ENCODE results near the gene CDK15.

CDK15 gene

DNA sequence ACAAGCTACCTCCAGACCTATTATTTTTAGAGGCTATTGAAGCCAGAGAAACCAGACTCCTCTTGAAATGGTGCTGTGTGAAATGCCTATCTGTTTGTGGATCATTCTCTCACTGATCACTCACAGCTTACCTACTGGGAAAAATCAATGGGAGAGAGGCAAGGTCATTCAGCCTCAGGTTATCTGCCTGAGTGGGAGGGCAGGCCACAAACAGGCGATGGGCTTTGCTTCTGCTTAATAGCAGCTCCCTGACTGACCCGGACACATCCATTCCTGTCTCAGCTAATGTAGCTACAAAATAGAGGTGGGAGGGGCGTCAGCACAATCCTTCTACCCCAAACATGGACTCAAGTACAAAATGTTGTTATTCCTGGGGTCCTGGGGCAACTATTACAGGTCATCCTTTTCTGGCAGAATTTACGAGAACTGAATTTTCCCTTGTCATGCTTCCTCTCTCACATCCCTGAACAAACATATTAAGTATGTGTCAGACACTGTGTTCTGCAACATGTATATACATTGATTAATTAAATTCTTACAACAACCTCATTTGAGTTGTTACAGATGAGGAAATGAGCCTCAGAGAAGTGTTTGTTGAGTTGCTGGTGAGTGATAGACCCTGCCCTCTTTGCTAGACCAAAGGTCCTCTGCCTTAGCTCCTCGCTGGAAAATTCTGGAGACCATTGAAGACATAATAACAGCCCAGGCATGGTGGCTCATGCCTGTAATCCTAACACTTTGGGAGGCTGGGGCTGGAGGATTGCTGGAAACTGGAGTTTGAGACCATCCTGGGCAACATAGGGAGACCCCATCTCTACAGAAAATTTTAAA, 60.5 kb downstream of the CDK15 start:
- no peak for DNase-seq (ENCODE audit: low read depth in 2 of 2)

GRCh38 chr2:201871471-201871870, 65.1 kb downstream of the CDK15 start:
- no peak for DNase-seq (ENCODE audit: low read depth in 2 of 2)

GRCh38 chr2:201872591-201872990, 66.3 kb downstream of the CDK15 start:
- no peak for DNase-seq (ENCODE audit: low read depth in 2 of 2)

GRCh38 chr2:201879996-201880395, 73.7 kb downstream of the CDK15 start:
- DNase-seq (ENCODE audit: low read depth in 2 of 2): no peak

DNA sequence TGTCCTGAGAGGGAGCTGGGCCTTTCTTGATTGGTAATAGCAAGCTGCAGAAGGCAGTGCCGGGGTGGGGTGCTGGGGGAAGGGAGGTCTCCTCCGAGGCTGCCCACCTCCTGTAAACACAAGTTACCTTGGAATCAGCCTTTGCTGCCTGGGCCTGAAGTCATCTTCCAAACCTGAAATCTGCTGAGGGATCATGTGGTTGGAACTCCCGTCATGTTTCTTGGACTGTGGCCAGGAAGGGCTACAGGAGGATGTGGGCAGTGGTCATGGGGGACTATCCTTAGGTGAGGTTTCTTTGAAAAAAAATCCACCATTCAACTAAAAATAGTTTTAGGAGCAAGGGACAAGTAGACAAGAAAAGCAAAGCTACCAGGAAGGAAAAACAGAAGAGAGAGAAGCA, 74.2 kb downstream of the CDK15 start:
- no peak for DNase-seq (ENCODE audit: low read depth in 2 of 2)

DNA sequence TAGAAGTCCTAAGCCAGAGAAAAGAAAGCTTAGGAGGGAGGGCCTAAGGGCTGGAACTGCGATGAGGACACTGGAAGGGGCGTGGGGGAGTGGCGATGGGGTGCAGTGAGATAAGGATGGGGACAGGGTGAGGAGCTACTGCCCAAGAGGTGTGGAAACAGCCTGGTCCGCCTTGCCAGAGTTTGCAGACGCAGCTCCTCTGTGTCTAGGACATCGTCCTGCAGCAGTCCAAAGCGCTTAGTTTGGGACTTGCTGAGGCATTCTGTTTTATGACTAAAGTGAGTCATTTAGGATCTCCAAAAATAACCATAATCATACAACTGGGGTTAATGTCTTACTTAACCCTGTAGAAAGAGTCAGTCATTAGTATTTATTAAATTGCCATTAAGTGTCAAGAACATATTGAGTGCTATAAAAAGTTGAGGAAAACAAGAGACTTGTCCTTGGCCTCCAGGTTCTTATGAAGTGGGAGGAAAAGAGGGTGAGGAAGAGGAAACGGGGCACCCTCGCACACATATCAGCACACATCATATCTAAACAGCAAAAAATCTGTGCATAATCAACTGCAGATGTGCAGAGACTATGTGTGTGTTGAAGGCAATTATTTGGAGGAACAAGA, 74.8 kb downstream of the CDK15 start:
- no peak for DNase-seq (ENCODE audit: low read depth in 2 of 2)

DNA sequence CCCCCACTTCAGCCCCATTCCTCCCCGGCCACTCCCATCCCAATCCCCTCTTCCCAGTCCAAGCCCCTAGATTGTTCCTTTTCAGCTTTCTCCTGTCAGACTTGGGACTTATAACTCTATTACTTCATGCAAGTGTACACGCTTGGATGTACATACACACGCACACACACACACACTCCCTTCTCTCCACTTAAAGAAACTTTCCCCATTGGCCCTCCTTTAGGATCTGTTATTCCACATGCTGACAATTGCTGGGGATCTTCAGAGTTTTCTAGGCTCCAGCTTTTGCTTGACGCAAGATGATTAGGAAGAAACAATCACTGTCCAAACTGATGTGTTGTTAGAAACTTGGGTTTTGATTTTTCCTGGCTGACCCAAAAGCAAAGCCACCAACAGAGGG, 75.4 kb downstream of the CDK15 start:
- DNase-seq (ENCODE audit: low read depth in 2 of 2): no peak

DNA sequence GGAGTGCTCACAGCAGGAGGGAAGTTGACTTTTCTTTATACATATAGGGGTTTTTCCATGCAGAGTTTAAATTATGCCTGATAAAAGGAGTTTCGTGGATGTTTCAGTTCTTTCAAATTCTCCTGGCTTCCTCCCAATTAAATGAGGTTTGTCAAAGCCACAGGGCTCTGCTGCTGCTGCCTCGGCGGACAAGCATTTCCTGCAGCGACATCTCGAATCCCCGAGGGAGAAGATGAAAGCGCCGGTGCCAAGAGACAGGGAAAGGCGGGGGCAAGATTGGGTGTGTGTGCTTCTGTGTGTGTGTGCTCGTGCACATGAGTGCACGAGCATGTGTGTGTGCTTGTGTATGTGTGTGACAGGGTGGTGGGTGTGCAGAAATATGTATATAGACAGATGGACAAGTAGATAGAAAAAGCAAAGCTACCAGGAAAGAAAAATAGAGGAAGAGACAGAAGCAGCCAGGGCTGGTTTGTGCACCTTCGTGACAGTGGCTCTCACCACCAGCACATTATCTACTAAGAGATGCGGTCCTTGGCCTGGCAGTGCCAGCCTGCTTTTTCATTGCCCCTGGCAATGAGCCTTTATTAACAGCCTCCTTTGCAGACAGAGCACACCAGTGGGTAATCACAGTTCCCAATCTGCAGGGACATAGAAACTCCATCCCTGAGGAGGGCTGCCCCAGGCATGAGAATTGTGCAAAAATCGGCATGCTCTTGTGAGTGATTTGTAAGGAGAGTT, 76.2 kb downstream of the CDK15 start:
- no peak for DNase-seq (ENCODE audit: low read depth in 2 of 2)

- no peak for DNase-seq (ENCODE audit: low read depth in 2 of 2)
Measured at GRCh38 chr2:201883606-201884369, 77.5 kb downstream of the CDK15 start.

DNA sequence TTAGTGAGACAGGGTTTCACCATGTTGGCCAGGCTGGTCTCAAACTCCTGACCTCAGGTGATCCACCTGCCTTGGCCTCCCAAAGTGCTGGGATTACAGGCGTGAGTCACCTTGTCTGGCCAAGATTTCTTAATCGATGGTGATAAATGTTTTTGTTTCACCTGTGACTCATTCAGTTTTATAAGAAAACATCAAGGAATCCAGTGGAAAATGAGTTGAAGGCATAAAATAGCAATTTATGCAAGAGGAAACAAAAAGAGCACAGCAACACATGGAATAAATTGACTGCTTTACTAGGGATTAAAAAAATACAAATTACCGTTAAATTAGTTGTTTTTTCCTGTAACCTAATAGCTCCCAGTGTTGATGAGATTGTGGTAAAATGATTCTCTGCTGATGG, 80.2 kb downstream of the CDK15 start:
- DNase-seq (ENCODE audit: low read depth in 2 of 2): no peak

GRCh38 chr2:201887773-201888425, 81.6 kb downstream of the CDK15 start:
- DNase-seq (ENCODE audit: low read depth in 2 of 2): no peak

- no peak for DNase-seq (ENCODE audit: low read depth in 2 of 2)
Measured at GRCh38 chr2:201888426-201888800, 82.1 kb downstream of the CDK15 start.

DNA sequence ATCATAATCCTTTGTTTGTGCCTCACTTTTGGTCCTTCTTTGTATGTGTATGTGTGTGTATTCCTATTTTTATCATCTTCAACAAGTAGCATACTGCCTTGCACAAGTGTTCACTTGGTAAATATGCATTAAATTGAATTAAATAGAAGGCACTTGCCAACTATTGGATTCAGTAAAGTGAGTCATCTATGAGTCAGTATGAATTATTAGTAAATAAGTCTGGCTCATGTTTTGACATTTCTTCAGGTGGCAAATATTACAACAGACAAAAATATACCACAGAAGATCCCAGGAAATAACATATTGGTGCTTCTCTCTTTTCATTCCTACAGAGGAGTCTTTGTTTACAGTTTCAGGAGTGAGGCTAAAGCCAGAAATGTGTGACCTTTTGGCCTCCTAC, 84.1 kb downstream of the CDK15 start:
- DNase-seq (ENCODE audit: low read depth in 2 of 2): no peak

- DNase-seq (ENCODE audit: low read depth in 2 of 2): no peak
Measured at GRCh38 chr2:201891676-201892075, 85.3 kb downstream of the CDK15 start.

DNA sequence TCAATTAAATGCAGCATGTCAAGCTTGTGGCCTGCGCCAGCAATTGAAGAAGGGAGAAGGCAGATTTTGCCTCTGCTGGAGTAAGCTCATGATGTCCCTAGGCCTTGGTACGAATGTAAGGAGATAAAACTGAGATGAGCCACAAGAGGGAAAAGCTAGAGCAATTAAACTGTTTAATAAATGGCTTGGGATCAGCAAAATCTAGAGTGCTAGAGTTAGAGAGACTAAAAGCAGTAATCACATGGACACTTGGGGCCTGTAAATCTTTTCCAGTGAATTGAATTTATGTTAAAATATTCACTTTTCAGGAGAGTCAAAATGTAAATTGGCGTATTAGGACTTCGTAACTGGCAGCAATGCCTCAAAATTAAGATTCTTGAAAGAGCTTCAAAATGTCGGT, 86.2 kb downstream of the CDK15 start:
- no peak for DNase-seq (ENCODE audit: low read depth in 2 of 2)

GRCh38 chr2:201900362-201900761, 94.0 kb downstream of the CDK15 start:
- no peak for DNase-seq (ENCODE audit: low read depth in 2 of 2)

DNA sequence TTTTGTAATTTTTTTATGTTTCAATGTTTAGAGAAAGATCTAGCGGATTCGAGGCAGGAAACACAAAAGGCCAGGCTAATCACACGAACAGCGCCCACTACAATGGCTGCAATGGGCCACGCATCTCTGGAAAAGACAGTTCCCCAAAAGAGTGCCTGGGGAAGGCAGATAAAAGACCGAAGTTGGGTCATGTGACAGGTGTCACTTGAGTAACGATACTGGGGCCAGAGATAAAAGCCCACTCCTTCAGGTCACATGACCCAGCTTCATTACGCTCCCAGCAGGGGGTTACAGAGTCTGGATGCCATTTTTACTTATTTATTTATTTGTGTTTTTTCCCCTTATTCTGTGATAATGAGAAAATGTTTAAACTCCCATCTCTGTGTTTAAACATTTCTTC, 95.4 kb downstream of the CDK15 start:
- no peak for DNase-seq (ENCODE audit: low read depth in 2 of 2)

GRCh38 chr2:201904538-201905420, 98.4 kb downstream of the CDK15 start:
- DNase-seq (ENCODE audit: low read depth in 2 of 2): no peak

DNA sequence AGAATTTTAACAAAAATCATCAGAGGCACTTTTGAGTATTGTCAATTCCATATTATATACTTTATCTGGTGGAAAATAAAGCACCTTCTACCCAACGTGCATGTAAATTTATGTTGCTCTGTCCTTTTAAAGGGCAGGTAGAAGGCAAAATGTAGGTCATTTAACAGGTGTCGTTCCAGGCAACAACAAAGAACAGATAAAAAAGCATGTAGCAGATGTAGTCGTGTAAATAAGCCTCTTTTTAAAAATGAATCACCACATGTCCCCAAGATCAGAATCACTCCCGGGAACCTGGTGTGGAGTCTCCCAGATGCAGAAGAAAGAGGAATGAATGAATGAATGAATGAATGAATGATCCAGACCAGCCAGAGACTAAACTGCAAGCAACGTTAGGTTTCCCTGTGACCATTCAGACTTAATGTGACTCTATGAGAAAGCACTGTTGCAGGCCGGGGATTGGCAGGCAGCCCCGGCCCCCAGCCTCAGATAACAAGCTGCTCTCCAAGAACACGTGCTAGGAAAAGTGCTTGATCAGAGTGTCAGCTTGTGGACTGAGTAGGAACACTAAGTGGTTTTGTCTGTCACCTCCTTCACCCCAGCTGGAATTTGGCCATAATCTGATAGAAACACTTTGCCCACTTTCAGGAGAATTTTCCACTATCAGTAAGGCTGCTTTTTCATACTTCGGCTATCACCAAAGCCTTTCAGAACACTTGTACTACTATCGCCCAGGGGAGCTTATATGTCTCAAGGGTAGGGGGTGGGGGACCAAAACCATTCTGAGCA, 100.6 kb downstream of the CDK15 start:
- DNase-seq (ENCODE audit: low read depth in 2 of 2): no peak

DNA sequence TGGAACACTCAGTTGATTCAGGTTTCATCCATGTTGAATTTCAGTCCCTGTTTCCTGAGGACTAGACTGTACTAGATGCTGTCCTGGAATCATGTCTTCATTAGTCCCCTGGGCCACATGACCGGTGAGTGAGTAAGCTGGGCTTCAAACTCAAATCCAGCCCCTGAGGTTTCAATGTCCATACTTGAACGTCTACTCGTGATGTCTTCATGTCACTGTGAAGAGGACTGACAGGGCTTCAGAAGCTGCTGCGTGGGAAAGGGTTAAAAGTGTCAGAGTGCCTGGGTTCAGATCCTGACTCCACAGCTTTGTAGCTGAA, 101.2 kb downstream of the CDK15 start:
- no peak for DNase-seq (ENCODE audit: low read depth in 2 of 2)

All from stimulated activated CD8-positive, alpha-beta memory T cell treated with anti-CD3 and anti-CD28 coated beads, Interleukin-15, amount 100 ng/mL, for 4 hours (primary cell).